Testis (tissue), 2 donors: ENCODE measurements around the gene IL17RB.

Experiments used
- POLR2A ChIP-seq: fragments of 450-650 bp; IDR thresholded peaks from one replicate; pipeline ENCODE4 v1.6.1; 2017; ENCODE audit warnings: antibody characterized with exemption, mild to moderate bottlenecking, moderate library complexity
- TF ChIP-seq, protein P1 (sequence below), 3 experiments: fragments of 450-650 bp in 2 of 3; fragments of 200-600 bp in 1 of 3; sonication (generic) in 1 of 3; IDR thresholded peaks; one replicate each; pipeline ENCODE4 v1.5.1; 2016 to 2019; ENCODE audit warnings: antibody characterized with exemption in 3 of 3, mild to moderate bottlenecking in 2 of 3, moderate library complexity in 1 of 3

DNA sequence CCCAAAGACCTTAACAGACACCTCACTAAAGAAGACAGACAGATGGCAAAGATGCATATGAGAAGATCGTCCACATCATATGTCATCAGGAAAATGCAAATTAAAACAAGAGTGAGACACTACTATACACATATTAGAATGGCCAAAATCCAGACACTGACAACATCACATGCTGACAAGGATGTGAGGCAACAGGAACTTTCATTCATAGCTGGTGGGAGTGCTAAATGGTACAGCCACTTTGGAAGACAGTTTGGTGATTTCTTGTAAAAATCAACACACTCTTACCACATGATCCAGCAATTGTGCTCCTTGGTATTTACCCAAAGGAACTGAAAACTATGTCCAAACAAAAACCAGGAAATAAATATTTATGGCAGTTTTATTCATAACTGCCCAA is 17.8 kb upstream of the IL17RB start:
- TF ChIP-seq, protein P1, sequence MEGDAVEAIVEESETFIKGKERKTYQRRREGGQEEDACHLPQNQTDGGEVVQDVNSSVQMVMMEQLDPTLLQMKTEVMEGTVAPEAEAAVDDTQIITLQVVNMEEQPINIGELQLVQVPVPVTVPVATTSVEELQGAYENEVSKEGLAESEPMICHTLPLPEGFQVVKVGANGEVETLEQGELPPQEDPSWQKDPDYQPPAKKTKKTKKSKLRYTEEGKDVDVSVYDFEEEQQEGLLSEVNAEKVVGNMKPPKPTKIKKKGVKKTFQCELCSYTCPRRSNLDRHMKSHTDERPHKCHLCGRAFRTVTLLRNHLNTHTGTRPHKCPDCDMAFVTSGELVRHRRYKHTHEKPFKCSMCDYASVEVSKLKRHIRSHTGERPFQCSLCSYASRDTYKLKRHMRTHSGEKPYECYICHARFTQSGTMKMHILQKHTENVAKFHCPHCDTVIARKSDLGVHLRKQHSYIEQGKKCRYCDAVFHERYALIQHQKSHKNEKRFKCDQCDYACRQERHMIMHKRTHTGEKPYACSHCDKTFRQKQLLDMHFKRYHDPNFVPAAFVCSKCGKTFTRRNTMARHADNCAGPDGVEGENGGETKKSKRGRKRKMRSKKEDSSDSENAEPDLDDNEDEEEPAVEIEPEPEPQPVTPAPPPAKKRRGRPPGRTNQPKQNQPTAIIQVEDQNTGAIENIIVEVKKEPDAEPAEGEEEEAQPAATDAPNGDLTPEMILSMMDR (IDR thresholded peaks at IDR 0.05), result no peak
- no peak for TF ChIP-seq POLR2A
